Bladder microvascular endothelial cell (primary cell): ENCODE results near the gene KIZ. TPM values are rescaled to one million over a fixed set of nuclear protein-coding genes. Genes with fewer than 3 reads are reported as not detected.

Source experiments
- total RNA-seq: library from RNA; depleted of rRNA; stranded (reverse); fragments of >200 nt; gene quantifications from 2 replicates; pipeline ENCODE4 v1.2.3, GENCODE V29; 2014

The KIZ gene
- 3.6 and 4.2 TPM in 2 replicates for total RNA-seq

GRCh38 chr20:21125849-21126580 lies at the start of gene KIZ:
KIZ (plus strand) TSS chr20:21126082; CDS start chr20:21126116, 34 bp downstream.

GRCh38 chr20:21106171-21107017 lies 19.5 kb upstream of the KIZ start, which contains the start of gene LINC00237:
LINC00237 (minus strand) TSS chr20:21106358.

Other genes starting within 250 kb of the KIZ start
- gene LINC00237, start 19.7 kb upstream of the KIZ start, total RNA-seq, result not detected in 2 replicates
- gene XRN2, start 177.2 kb downstream of the KIZ start, total RNA-seq, result 59.6 and 83.4 TPM in 2 replicates